ENCODE data around the gene TSHZ1.

The TSHZ1 gene

GRCh38 chr18:75337348-75337747 is 126.8 kb downstream of the TSHZ1 start:
- H3K27me3 ChIP-seq (replicated peaks in 2 of 5; ENCODE audit: control insufficient read depth in 4 of 5, insufficient read depth in 5 of 5, low read length in 4 of 5): no peaks in the 10 kb centered on the region
- 100% methylated on average over 7 of the region's 7 CpGs for WGBS (ENCODE audit: insufficient coverage)
- ChIA-PET CTCF (no interaction called here), POLR2A (no interaction called here)
- H3K36me3 ChIP-seq (ENCODE audit: control insufficient read depth in 4 of 4, insufficient read depth in 4 of 4, low read length in 3 of 4): no peaks in the 10 kb centered on the region
- H3K9me3 ChIP-seq (ENCODE audit: control extremely low read depth in 1 of 5, control insufficient read depth in 4 of 5, insufficient read depth in 2 of 5, low read depth in 1 of 5, low read length in 4 of 5): no peaks in the 10 kb centered on the region
- no peaks in the 10 kb centered on the region for H3K4me1 ChIP-seq (ENCODE audit: control extremely low read depth in 1 of 4, control insufficient read depth in 4 of 4, insufficient read depth in 4 of 4, low read length in 3 of 4)
- H3K27ac ChIP-seq (ENCODE audit: insufficient read depth in 1 of 2, low read depth in 1 of 2, low read length in 2 of 2, poor library complexity in 1 of 2, severe bottlenecking in 2 of 2): no peak overlapping the region
- H3K4me3 ChIP-seq (ENCODE audit: control insufficient read depth in 1 of 7, extremely low read depth in 1 of 7, insufficient read depth in 4 of 7, low read depth in 2 of 7, low read length in 6 of 7): no peak overlapping the region
- DNase-seq: no peak

DNA sequence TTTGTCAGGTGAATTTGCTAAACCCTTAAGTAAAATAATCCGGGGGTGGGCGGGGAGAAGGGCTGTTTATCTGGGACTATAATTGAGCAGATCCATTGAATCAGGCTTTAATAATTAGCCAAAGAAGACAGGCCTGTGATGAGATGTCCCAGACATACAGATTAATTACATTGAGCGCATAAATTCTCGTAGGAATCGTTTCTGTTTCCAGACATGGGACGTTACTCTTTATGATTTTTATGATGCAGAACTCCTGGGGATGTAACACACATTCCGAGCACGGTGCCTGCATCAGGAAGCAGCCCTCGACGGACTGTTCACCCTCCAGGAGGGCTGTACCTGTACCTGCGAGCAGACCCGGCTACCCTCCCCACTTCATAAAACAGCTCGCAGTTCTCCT is 128.0 kb downstream of the TSHZ1 start:
- Histone ChIP-seq H3K4me3 (ENCODE audit: control insufficient read depth in 1 of 7, extremely low read depth in 1 of 7, insufficient read depth in 4 of 7, low read depth in 2 of 7, low read length in 6 of 7) (no peak overlapping the region), H3K27ac (ENCODE audit: insufficient read depth in 1 of 2, low read depth in 1 of 2, low read length in 2 of 2, poor library complexity in 1 of 2, severe bottlenecking in 2 of 2) (no peak overlapping the region), H3K9me3 (ENCODE audit: control extremely low read depth in 1 of 5, control insufficient read depth in 4 of 5, insufficient read depth in 2 of 5, low read depth in 1 of 5, low read length in 4 of 5) (no peaks in the 10 kb centered on the region), H3K27me3 (replicated peaks in 2 of 5; ENCODE audit: control insufficient read depth in 4 of 5, insufficient read depth in 5 of 5, low read length in 4 of 5) (no peaks in the 10 kb centered on the region), H3K36me3 (ENCODE audit: control insufficient read depth in 4 of 4, insufficient read depth in 4 of 4, low read length in 3 of 4) (no peaks in the 10 kb centered on the region), H3K4me1 (ENCODE audit: control extremely low read depth in 1 of 4, control insufficient read depth in 4 of 4, insufficient read depth in 4 of 4, low read length in 3 of 4) (no peaks in the 10 kb centered on the region)
- no peak for DNase-seq
- 86% methylated on average over 10 of the region's 13 CpGs for WGBS (ENCODE audit: insufficient coverage)
- POLR2A ChIA-PET: no interaction called here
- CTCF ChIA-PET: no interaction called here

Measured in common myeloid progenitor, CD34-positive (primary cell).